Common myeloid progenitor, CD34-positive (primary cell): ENCODE measurements around the gene KRT79. TPM values are rescaled to one million over a fixed set of nuclear protein-coding genes. Genes with fewer than 3 reads are reported as not detected.
"Not testable (repeated sequence)": the region's sequence is repeated elsewhere in the genome, so short reads cannot be mapped to it uniquely, and the experiment has no call there.

Source experiments
- CTCF ChIA-PET: fragments of 350-600 bp; sonication (Branson Sonifier 250); formaldehyde crosslinking; loops from one replicate; lab custom pipeline; 2021; ENCODE audit warnings: antibody characterized with exemption; lab: Charles Lee
- POLR2A ChIA-PET: fragments of 350-600 bp; sonication (Branson Sonifier 250); formaldehyde crosslinking; loops from one replicate; lab custom pipeline; 2021; ENCODE audit warnings: antibody characterized with exemption; lab: Charles Lee
- DNase-seq, 3 donors: peaks; one replicate each; pipeline versions ENCODE4 v3.0.0 to v3.0.0-alpha.2; 2013
- H3K27ac ChIP-seq, 2 experiments: 1 replicate in 1 of 2; 2 replicates in 1 of 2; pipeline ENCODE4 v1.7.0; 2013; ENCODE audit warnings: inconsistent platforms in 2 of 2, low read length in 2 of 2, mild to moderate bottlenecking in 2 of 2, low read depth in 1 of 2, moderate library complexity in 1 of 2; ENCODE audit not compliant: severe bottlenecking in 2 of 2, insufficient read depth in 1 of 2, poor library complexity in 1 of 2
- H3K27me3 ChIP-seq, 5 experiments: replicated peaks in 2 of 5; 1 replicate in 3 of 5; 2 replicates in 2 of 5; pipeline versions ENCODE4 v1.6.1 to v1.7.0; 2013; ENCODE audit warnings: low read length in 4 of 5, mild to moderate bottlenecking in 2 of 5, moderate library complexity in 2 of 5, inconsistent platforms in 1 of 5; ENCODE audit not compliant: insufficient read depth in 5 of 5, control insufficient read depth in 4 of 5
- H3K36me3 ChIP-seq, 4 experiments: 1 replicate in 2 of 4; 2 replicates in 2 of 4; pipeline versions ENCODE4 v1.6.1 to v1.7.0; 2013; ENCODE audit warnings: low read length in 3 of 4, control low read depth in 1 of 4, mild to moderate bottlenecking in 1 of 4; ENCODE audit not compliant: control insufficient read depth in 4 of 4, insufficient read depth in 4 of 4
- H3K4me1 ChIP-seq, 4 experiments: 1 replicate in 3 of 4; 2 replicates in 1 of 4; pipeline versions ENCODE4 v1.6.1 to v1.7.1; 2013; ENCODE audit warnings: low read length in 3 of 4, mild to moderate bottlenecking in 3 of 4, control low read depth in 1 of 4, inconsistent platforms in 1 of 4, moderate library complexity in 1 of 4; ENCODE audit not compliant: control insufficient read depth in 4 of 4, insufficient read depth in 4 of 4; ENCODE audit errors: control extremely low read depth in 1 of 4
- H3K4me3 ChIP-seq, 7 experiments: 1 replicate in 4 of 7; 2 replicates in 3 of 7; pipeline versions ENCODE4 v1.5.1 to v1.7.0; 2013; ENCODE audit warnings: mild to moderate bottlenecking in 7 of 7, low read length in 6 of 7, moderate library complexity in 6 of 7, inconsistent platforms in 2 of 7, low read depth in 2 of 7, control low read depth in 1 of 7; ENCODE audit not compliant: insufficient read depth in 4 of 7, control insufficient read depth in 1 of 7; ENCODE audit errors: extremely low read depth in 1 of 7
- H3K9me3 ChIP-seq, 5 experiments: 1 replicate in 4 of 5; 2 replicates in 1 of 5; pipeline versions ENCODE4 v1.6.1 to v1.7.1; 2013; ENCODE audit warnings: low read length in 4 of 5, mild to moderate bottlenecking in 2 of 5, inconsistent platforms in 1 of 5, low read depth in 1 of 5, moderate library complexity in 1 of 5; ENCODE audit not compliant: control insufficient read depth in 4 of 5, insufficient read depth in 2 of 5; ENCODE audit errors: control extremely low read depth in 1 of 5
- WGBS: methylation state at CpG from one replicate; pipeline ENCODE4 v1.1.5; 2013; ENCODE audit not compliant: insufficient coverage; 5-methylcytosine and 5-hydroxymethylcytosine counted together
- polyA plus RNA-seq: library from polyadenylated mRNA; unstranded; fragments of 120-200 nt; gene quantifications from one replicate; pipeline ENCODE4 v1.2.1, GENCODE V29; 2013

KRT79 gene
- polyA plus RNA-seq, result not detected

DNA sequence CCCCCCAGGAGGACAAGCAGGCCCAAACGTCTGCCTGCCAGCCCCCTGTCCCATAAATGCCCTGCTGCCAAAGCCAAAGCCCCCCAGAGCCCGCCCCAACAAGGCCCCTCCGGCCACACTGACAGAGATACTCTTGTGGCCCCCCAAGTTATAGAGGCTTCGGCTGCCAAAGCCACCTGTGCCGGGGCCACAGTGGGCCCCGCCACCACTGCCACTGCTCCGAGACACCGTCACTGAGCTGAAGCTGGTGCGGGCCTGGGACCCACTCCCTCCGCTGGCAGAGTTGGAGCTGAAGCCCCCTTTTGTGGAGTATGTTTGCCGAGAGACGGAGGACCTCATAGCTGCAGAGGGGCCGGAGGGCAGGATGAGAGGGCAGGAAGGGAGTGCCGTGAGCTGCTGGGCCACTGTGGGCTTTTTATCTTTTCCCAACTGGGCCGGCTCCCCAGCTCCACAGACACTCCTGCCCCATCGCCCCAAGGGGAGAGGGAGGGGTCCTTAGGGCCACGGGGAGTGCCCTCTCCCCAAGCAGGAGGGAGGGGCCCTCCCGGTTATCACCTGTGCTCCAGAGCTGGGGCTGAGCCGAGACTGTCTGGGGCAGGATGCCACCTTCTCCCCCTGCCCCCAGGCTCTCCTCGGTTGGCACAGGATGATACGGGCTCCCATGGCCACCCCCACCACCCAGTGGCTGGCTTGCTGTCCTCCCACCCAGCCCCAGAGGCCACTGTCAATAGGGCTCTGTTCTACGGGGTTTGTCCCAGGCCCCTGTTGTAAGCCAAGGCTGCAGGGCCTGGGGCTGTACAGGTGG lies at the start of gene KRT79:
Gene KRT79, minus strand, starts transcription at position 390 of the 805 bp plus-strand sequence. Its CDS starts 51 bp downstream, at position 339.
- ChIA-PET POLR2A (no interaction called here), CTCF (no interaction called here)
- H3K27me3 ChIP-seq, result peaks cover 0 to 4% (median 0%) of the 10 kb centered on the region in 5 experiments

DNA sequence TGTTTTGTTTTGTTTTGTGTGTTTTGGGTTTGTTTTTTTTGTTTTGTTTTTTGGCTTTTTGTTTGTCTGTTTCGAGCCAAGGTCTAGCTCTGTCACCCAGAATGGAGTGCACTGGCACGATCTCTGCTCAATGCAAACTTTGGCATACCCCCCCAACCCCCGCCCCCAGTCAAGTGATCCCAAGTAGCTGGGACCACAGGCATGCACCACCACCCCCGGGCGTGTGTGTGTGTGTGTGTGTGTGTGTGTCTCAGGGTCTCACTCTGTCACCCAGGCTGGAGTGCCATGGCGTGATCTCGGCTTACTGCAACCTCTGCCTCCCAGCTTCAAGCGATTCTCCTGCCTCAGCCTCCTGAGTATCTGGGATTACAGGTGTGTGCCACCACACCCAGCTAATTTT lies 46.4 kb upstream of the KRT79 start:
- not testable (repeated sequence) for H3K9me3 ChIP-seq, H3K4me3 ChIP-seq, H3K27ac ChIP-seq, DNase-seq, H3K27me3 ChIP-seq, H3K36me3 ChIP-seq
- POLR2A ChIA-PET, result interaction anchor here (0.6 kb wide), 1 partner anchor 30 kb away, joined by 3 read pairs; no protein-coding TSS in a partner anchor
- CTCF ChIA-PET, result interaction anchor here (0.7 to 21.8 kb wide), 28 partner anchors 8 to 553 kb away, joined by 3 to 467 read pairs (median 5); partner anchors contain the start of genes KRT18, KRT74 and KRT85
- 65% methylated on average over 2 of the region's 8 CpGs for whole genome bisulfite sequencing
- peaks cover 0 to 25% (median 14%) of the 10 kb centered on the region in 4 experiments for H3K4me1 ChIP-seq

More for the DNA sequence above, at the start of gene KRT79:
- H3K9me3 ChIP-seq, result no peaks in the 10 kb centered on the region
- peaks cover 0 to 12% (median 3%) of the 10 kb centered on the region in 4 experiments for H3K4me1 ChIP-seq
- no peak within 1 kb of the TSS for H3K27ac ChIP-seq
- WGBS, result 96% methylated on average over 17 of the region's 22 CpGs
- H3K36me3 ChIP-seq, result no peaks in the 10 kb centered on the region
- H3K4me3 ChIP-seq, result no peak within 1 kb of the TSS
- DNase-seq, result no peak

DNA sequence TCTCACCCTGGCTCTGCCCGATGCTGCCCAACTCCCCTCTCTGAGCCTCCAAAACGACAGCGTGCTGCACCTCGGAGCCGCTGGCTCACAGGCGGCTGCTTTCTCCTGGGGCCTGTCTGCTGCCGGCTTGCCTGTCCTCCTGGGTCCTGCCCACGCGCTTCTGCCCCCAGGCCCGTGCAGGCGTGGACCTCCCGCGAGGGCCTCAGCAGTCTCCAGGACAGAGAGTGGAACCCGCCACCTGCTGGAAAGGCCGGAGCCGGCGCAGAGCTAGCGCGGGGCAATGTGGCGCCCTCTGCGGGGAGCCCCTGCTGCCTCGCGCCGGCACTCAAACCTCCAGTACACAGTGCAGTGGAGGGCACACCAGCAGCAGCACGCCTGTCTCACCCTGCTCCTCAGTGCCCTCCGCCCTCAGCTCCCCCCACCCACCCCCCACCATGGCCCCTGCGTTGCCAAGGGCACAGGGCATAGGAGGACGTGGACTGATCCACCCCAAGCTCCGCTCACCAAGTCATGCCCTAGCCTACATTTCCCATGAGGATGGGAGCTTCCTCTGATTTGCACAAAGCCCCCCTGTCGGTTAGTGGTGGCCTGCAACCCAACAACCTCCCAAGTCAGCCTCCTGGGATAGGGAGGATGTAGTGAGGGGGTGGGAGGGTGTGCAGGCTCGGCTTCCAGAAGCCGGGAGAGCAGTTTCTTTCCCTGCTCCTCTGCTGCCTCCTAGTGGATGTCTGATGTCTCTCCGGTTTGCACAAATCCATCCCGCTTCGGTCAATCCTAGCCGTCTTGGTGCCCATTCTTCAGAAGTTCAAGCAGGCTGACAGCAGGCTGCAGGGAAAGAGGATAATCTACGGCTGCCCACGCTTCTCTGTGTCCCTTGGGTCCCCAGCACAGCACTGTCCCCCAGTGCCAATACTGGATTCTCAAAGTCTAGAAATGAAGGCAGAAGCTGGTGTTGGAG lies 45.6 kb upstream of the KRT79 start:
- CTCF ChIA-PET, result interaction anchor here (0.7 to 21.8 kb wide), 49 partner anchors 9 to 724 kb away, joined by 3 to 467 read pairs (median 4); partner anchors contain the start of genes KRT18, KRT74 and KRT85

DNA sequence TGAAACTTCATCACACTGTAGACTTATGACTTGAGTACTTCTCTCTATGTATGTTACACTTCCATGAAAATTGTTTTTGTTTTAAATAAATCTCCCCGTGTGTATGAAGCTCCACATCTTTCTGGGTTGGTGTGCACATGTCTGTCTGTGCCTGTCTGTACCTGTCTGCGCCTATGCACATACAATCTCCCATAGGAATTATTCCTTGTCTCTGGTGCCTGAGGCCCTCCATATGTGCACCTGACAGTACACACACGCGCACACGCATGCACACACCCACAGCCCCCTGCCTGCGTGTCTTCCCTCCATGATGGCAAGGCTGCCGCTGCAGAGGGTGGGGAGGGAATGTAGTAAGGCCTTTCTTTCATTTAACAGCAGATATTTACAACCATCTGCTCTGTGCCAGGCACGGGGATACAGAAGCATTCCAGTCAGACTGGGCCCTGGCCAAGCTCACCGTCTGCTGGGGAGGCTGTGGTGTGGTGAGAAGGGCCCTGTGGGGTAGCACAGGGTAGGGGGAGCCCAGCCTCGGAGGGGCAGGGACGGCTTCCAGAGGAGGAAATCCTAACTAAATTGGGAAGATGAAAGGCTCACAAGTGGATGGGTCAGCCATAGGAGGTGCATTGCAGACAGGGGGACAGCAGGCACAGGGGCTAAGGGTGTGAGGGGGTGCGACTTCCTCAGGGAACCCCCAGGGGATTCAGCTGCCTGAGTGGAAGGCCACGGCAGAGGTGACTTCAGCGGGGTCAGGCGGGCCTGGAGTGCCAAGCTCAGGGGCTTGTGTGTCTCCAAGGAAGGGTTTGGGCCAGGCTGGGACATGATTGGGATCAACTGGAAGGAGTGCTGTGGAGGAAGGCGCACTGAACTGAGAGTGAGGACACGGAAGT lies 44.6 kb upstream of the KRT79 start:
- H3K4me3 ChIP-seq, result peak overlapping the region in 3 of 7 experiments; percentile 36 to 77 (median 53)
- ChIA-PET POLR2A (interaction anchor here (0.5 to 0.6 kb wide), 3 partner anchors 12 to 646 kb away, joined by 3 read pairs; partner anchors contain the start of gene KRT7), CTCF (interaction anchor here (0.7 to 21.8 kb wide), 47 partner anchors 8 to 723 kb away, joined by 3 to 467 read pairs (median 4); partner anchors contain the start of genes KRT18, KRT74 and KRT85)
- no peak for DNase-seq
- H3K27me3 ChIP-seq, result no peaks in the 10 kb centered on the region
- H3K36me3 ChIP-seq, result no peaks in the 10 kb centered on the region
- 86% methylated on average over 12 of the region's 17 CpGs for WGBS
- no peaks in the 10 kb centered on the region for H3K9me3 ChIP-seq
- no peak overlapping the region for H3K27ac ChIP-seq
- H3K4me1 ChIP-seq, result peaks cover 0 to 34% (median 26%) of the 10 kb centered on the region in 4 experiments

More for the DNA sequence above, 45.6 kb upstream of the KRT79 start:
- Histone ChIP-seq H3K9me3 (no peaks in the 10 kb centered on the region), H3K4me3 (peak overlapping the region in 4 of 7 experiments; percentile 47 to 77 (median 52)), H3K36me3 (no peaks in the 10 kb centered on the region), H3K4me1 (peaks cover 0 to 31% (median 18%) of the 10 kb centered on the region in 4 experiments), H3K27me3 (no peaks in the 10 kb centered on the region), H3K27ac (no peak overlapping the region)
- DNase-seq, result peak; percentile 74 to 85 (median 82)
- POLR2A ChIA-PET, result interaction anchor here (0.5 to 0.6 kb wide), 3 partner anchors 13 to 647 kb away, joined by 3 read pairs; partner anchors contain the start of gene KRT7
- 5% methylated on average over 29 of the region's 38 CpGs for WGBS

DNA sequence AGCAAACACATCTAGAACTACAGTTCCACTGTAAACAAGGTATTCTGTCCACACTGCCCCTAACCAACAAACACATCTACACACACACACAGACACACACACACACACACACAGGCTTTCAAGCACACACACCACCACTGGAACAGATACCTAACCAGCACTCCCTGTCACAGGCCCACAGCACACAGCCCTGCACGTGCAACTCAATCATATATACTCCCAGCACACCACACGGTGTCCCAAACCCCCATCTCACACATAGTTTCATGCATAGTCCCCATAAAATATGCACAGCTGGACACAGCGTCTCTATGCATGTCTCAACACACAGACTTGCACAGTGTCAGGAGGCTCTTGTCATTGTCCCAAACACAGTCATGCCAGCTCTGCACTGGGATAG lies 43.1 kb upstream of the KRT79 start:
- Histone ChIP-seq H3K4me1 (peaks cover 0 to 40% (median 31%) of the 10 kb centered on the region in 4 experiments), H3K36me3 (no peaks in the 10 kb centered on the region), H3K4me3 (no peak overlapping the region), H3K9me3 (no peaks in the 10 kb centered on the region), H3K27ac (no peak overlapping the region), H3K27me3 (no peaks in the 10 kb centered on the region)
- WGBS, result 93% methylated on average over 2 of the region's 3 CpGs
- ChIA-PET POLR2A (no interaction called here), CTCF (interaction anchor here (0.5 to 21.8 kb wide), 16 partner anchors 8 to 720 kb away, joined by 3 to 467 read pairs (median 4); partner anchors contain the start of genes KRT74 and KRT85)
- DNase-seq, result no peak

DNA sequence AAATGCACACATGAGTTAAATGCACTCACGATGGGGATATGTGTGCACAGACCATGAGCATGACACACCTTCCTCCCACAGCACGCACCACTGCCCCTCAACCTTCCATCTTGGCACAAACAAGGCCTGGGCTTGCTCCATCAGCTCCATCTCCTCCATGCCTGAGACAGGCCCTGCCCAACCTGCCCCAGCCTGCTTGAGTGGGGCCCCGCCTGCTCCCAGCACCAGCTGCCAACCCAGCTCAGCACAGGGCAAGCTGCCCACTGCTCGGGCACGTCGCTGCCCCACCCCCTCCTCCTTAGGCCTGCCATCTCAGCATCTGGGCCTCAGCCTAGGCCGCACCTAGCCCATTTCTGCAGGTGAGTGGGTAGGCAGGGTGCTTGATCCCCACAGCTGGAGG lies 42.3 kb upstream of the KRT79 start:
- ChIA-PET POLR2A (interaction anchor here (0.6 kb wide), 1 partner anchor 501 kb away, joined by 3 read pairs; no protein-coding TSS in a partner anchor), CTCF (interaction anchor here (1.4 to 21.8 kb wide), 6 partner anchors 9 to 495 kb away, joined by 4 to 467 read pairs (median 22); partner anchors contain the start of gene KRT74)
- peaks cover 0 to 40% (median 31%) of the 10 kb centered on the region in 4 experiments for H3K4me1 ChIP-seq
- no peak overlapping the region for H3K4me3 ChIP-seq
- 90% methylated on average over 6 of the region's 7 CpGs for WGBS
- no peak overlapping the region for H3K27ac ChIP-seq
- no peaks in the 10 kb centered on the region for H3K27me3 ChIP-seq
- H3K9me3 ChIP-seq, result no peaks in the 10 kb centered on the region
- no peak for DNase-seq
- no peaks in the 10 kb centered on the region for H3K36me3 ChIP-seq
